NCI-H446 (cell line): Measurements from ENCODE around the gene ACSL4.

Experiments
- DNase-seq, 2 experiments: peaks; one replicate each; lab custom pipeline; 2025; lab: John Stamatoyannopoulos, UW

The ACSL4 gene

GRCh38 chrX:109600237-109600651, 132.8 kb downstream of the ACSL4 start:
- no peak for DNase-seq

GRCh38 chrX:109596015-109596414, 137.0 kb downstream of the ACSL4 start:
- no peak for DNase-seq
